HG03108 (cell line): ENCODE measurements around the gene TIMM50.
A peak's percentile ranks its signal among the peaks of the same experiment; 100 is the strongest.
"Not testable (repeated sequence)": the region's sequence is repeated elsewhere in the genome, so short reads cannot be mapped to it uniquely, and the experiment has no call there.

Experiments
- ATAC-seq: cut with Tn5 transposase; IDR thresholded peaks from one replicate; pipeline ENCODE4 v1.9.1; 2021; ENCODE audit warnings: moderate library complexity; ENCODE audit not compliant: unreplicated experiment

The TIMM50 gene

DNA sequence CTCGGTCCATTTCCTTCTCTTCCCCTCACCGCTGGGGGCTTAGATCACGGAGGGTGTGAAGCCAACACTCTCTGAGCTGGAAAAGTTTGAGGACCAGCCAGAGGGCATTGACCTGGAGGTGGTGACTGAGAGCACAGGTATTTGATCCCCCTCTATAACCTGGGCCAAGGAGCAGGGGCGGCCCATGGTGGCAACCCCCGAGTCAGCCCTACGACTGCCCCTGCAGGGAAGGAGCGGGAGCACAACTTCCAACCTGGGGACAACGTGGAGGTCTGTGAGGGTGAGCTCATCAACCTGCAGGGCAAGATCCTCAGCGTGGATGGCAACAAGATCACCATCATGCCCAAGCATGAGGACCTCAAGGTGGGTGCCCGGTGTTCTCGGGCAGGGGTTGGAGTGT, 11.6 kb upstream of the TIMM50 start:
- ATAC-seq: no peak

GRCh38 chr19:39469567-39469966, 11.1 kb upstream of the TIMM50 start:
- no peak for ATAC-seq

DNA sequence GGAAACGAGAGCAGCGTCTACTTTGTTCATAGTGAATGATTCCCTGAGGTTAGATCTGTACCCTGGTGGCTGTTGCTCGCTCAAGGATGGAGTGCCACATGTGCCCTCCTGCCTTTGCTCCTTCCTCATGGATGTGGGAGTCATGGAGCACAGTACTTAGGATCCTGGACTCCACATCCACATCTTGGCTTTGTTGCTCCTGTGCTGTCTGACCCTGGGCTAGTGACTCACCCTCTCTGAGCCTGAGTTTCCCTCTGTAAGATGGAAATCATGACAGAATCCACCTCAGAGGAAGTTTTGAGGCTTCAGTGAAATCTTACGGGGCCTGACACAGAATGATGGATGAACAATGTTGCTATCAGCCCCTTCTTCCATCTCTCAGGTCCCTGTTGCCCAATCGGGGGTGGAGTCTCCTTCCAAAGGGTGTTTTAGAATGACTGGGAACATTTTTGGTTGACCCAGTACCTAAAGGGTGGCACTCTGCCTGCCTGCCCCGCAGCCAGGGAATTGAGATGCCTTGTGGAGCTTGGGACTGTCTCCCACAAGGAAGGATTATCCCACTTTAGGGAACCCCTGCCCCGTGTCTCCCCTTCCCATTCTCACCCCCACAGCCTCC, 9.8 kb upstream of the TIMM50 start:
- ATAC-seq: no peak

GRCh38 chr19:39471756-39472536, 8.7 kb upstream of the TIMM50 start:
- ATAC-seq: no peak

GRCh38 chr19:39472746-39473442, 7.7 kb upstream of the TIMM50 start:
- ATAC-seq: no peak

DNA sequence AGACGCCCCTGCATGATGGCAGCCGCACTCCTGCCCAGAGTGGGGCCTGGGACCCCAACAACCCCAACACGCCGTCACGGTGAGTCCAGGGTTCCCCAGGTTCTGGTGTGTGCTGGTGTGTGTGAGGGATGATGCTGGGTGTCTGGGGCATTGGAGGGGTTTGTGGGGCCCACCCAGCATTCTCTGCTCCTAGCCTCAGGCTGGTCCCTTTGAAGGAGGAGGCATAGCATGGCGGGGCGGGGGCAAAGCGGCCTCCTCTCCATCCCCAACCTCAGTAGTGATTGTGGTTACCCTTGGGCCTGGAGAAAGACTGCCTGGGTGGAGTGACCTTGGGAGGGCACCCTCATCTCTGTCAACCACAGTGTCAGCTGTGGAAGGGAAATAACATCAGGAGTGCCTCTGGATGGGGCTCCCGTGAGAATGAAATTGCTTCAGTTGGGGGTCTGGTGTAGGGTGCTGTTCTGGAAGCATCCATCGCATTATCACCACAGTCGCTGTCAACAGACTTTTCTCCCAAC, 7.1 kb upstream of the TIMM50 start:
- no peak for ATAC-seq

- ATAC-seq: no peak
These were observed 6.5 kb upstream of the TIMM50 start for GRCh38 chr19:39474139-39474620.

- ATAC-seq: no peak
These were observed 4.9 kb upstream of the TIMM50 start for GRCh38 chr19:39475748-39476147.

- not testable (repeated sequence) for ATAC-seq
These were observed 1.3 kb upstream of the TIMM50 start for GRCh38 chr19:39479319-39479801.

- no peak for ATAC-seq
These were observed 722 bp upstream of the TIMM50 start for GRCh38 chr19:39479916-39480315.

GRCh38 chr19:39481229-39481545, 549 bp downstream of the TIMM50 start:
- no peak for ATAC-seq

GRCh38 chr19:39481676-39482075, 1.0 kb downstream of the TIMM50 start:
- ATAC-seq: no peak

DNA sequence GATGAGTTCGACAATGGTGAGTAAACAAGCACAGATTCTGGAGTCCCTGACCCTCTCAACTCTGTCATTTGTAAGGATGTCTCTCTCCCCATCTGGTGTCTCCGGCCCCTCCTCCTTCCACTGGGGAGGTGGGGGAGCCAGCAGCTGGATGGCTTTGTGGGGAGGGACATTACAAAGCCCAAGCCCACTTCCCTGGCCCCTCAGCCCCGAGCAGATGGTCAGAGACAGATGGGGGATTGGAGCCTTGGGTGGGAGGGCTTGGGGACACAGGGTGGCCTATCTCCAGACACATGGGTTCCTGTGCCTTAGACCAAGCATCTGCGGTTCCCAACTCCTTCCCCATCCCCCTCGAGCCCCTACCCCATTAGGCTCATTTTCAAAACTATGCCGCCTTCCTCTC, 2.5 kb downstream of the TIMM50 start:
- ATAC-seq: no peak

GRCh38 chr19:39489756-39490155, 9.1 kb downstream of the TIMM50 start:
- no peak for ATAC-seq

GRCh38 chr19:39492225-39492624, 11.6 kb downstream of the TIMM50 start:
- no peak for ATAC-seq

GRCh38 chr19:39492788-39493187, 12.2 kb downstream of the TIMM50 start:
- no peak for ATAC-seq

GRCh38 chr19:39494661-39495060, 14.0 kb downstream of the TIMM50 start:
- ATAC-seq: no peak

- no peak for ATAC-seq
These were observed 15.4 kb downstream of the TIMM50 start for GRCh38 chr19:39496063-39496462.

DNA sequence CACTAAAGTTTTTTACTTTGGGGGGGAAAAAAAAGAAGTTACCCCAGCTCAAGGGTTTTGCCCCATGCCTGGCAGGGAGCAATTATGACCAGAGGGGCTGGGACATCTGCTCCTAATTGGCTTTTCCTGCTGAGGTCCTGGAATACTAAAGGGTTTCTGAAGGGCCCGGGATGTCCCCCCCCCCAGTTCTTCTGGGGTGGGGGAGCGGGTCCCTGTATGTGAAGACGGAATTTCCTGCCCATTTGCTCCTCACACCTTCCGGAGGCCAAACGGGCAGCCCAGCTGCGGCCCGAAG, 17.0 kb downstream of the TIMM50 start:
- no peak for ATAC-seq

DNA sequence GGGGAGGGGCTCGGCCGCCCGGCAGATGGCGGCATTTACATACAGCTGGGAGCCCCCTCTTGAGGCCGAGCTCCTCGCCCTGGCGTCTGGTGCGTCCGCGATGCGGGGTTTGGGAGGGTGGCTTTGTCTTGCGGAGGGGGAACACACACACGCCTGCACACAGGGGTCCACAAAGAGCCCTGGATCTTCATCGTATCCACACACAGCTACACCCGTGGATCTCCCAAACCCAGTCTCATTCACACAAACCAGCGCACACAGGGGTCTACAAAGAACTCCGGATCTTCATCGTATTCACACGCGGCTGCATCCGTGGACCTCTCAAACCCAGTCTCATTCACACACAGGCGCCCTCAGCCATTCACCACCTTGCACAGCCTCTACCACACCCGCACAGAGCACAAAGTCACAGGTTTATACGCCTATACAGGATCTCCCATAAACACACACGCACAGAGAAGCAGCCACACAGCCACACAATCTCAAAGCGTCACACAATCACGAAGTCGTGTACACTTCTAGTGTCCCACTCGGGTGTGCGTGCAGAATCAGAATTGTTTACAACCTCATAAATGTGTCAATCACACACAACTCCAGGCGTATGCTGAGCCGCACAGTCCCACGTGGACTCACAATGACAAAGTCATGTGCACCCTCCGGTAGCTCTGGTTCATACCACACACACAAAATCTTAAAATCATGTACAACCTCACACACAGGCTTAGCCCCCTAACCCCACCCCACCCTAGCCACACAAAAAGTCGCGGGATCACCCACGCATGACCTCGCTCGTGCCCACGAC, 17.6 kb downstream of the TIMM50 start:
- ATAC-seq: peak; percentile 57
